Measurements from ENCODE around the gene ZDHHC11B.
"Not testable (repeated sequence)": the region's sequence is repeated elsewhere in the genome, so short reads cannot be mapped to it uniquely, and the experiment has no call there.

The ZDHHC11B gene

DNA sequence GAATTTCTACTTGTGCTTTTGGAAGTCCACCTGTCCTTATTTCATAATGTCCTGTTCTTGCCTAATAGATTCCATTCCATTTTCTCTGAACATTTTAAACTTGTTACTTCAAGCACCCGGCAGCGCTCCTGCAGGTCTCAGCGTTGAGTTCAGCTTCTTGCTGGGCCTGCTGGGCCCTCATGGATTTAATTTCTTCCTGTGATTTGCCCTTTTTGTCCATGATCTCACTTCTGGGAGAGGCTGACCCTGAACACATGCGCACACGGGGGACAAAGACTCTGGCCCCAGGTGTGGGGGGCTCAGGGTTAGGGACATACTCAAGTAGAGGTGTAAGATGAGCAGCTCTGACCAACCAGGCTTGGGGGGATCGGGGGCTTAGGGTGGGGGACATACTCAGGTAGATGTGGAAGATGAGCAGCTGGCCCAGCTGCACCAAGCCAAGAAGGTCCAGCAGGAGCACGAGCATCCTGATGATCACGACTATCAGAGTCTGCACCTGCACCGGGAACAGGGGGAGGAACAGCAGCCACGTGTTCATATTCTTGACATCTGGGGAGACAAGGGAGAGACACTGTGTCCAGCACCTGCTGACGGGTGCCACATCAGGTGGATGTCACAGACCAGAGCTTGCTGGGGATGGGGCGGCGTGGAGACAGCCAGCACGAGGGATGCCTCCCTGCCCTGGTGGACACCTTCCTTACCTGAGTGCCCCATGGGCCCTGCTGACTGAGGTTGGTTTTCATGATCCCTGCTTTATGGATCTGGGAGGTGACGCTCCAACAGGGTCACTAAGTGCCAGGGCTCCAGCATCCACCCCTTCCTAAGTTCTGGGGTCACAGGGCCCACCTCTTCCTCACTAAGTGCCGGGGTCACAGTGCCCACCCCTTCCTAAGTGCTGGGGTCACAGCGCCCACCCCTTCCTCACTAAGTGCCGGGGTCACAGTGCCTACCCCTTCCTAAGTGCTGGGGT is 36.2 kb downstream of the ZDHHC11B start:
- H3K36me3 ChIP-seq (ENCODE audit: control insufficient read depth in 1 of 2, insufficient read depth in 2 of 2, low read depth in 1 of 2, low read length in 2 of 2); H2BK12ac ChIP-seq (ENCODE audit: low read length in 2 of 2); H3K4ac ChIP-seq (ENCODE audit: low read depth in 1 of 2, low read length in 2 of 2); H3K4me3 ChIP-seq (ENCODE audit: insufficient read depth in 1 of 2, low read depth in 1 of 2, low read length in 2 of 2); H3K9me3 ChIP-seq (ENCODE audit: control insufficient read depth, low read length); DNase-seq; H3K9ac ChIP-seq (ENCODE audit: low read length); H2BK120ac ChIP-seq (ENCODE audit: low read depth, low read length); H3K14ac ChIP-seq (ENCODE audit: low read length in 2 of 2); H2AK5ac ChIP-seq (ENCODE audit: low read length, severe bottlenecking); H4K8ac ChIP-seq (ENCODE audit: low read length); H2AFZ ChIP-seq (ENCODE audit: low read depth, low read length); H3K27ac ChIP-seq (ENCODE audit: low read length, poor library complexity, severe bottlenecking); H4K91ac ChIP-seq (ENCODE audit: low read length); H3K23ac ChIP-seq (ENCODE audit: low read length in 2 of 2); H2BK15ac ChIP-seq (ENCODE audit: low read depth, poor library complexity, severe bottlenecking); H2BK5ac ChIP-seq (ENCODE audit: low read depth, low read length, poor library complexity, severe bottlenecking); H3K27me3 ChIP-seq (ENCODE audit: control insufficient read depth in 1 of 2, insufficient read depth in 1 of 2, low read length in 2 of 2); H3K4me2 ChIP-seq (ENCODE audit: low read length, poor library complexity, severe bottlenecking); H3K4me1 ChIP-seq (ENCODE audit: control insufficient read depth, insufficient read depth, low read depth, low read length); H3K18ac ChIP-seq (ENCODE audit: low read depth in 1 of 2, low read length in 2 of 2); H3K79me1 ChIP-seq (replicated peaks; ENCODE audit: low read length, poor library complexity, severe bottlenecking): not testable (repeated sequence)
- 68% methylated on average over 16 of the region's 18 CpGs for WGBS

DNA sequence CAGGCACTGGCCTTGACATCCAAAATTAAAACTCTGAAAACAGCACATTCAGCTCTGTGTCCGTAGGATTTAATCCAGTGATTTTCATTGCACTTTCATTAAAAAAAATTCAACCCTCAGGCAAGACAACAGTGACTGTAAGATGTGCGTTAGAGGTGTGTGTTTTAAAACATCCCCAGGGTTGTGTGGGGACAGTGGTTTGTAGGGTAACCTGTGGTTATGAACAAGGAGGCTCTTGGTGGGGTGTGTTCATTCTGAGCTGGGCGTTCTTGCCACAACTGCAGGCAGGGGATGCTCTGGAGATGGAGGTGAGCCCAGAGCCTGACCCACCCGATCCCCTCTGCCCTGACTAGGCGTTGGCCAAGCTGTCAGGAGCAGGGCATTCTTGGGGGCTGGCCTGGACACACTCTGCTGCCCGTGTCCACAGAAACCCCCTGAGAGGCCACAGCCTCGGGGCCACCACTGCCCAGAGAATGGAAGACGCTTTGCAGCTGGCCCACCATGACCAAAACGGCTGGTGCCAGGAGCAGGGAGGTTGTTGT is 37.2 kb downstream of the ZDHHC11B start:
- H3K23ac ChIP-seq (ENCODE audit: low read length in 2 of 2); H3K9me3 ChIP-seq (ENCODE audit: control insufficient read depth, low read length); H3K4me2 ChIP-seq (ENCODE audit: low read length, poor library complexity, severe bottlenecking); H3K27me3 ChIP-seq (ENCODE audit: control insufficient read depth in 1 of 2, insufficient read depth in 1 of 2, low read length in 2 of 2); H3K79me1 ChIP-seq (replicated peaks; ENCODE audit: low read length, poor library complexity, severe bottlenecking); H3K4me3 ChIP-seq (ENCODE audit: insufficient read depth in 1 of 2, low read depth in 1 of 2, low read length in 2 of 2); H2BK12ac ChIP-seq (ENCODE audit: low read length in 2 of 2); H3K4ac ChIP-seq (ENCODE audit: low read depth in 1 of 2, low read length in 2 of 2); H3K14ac ChIP-seq (ENCODE audit: low read length in 2 of 2); H3K36me3 ChIP-seq (ENCODE audit: control insufficient read depth in 1 of 2, insufficient read depth in 2 of 2, low read depth in 1 of 2, low read length in 2 of 2); H3K18ac ChIP-seq (ENCODE audit: low read depth in 1 of 2, low read length in 2 of 2); H2AFZ ChIP-seq (ENCODE audit: low read depth, low read length); H2BK120ac ChIP-seq (ENCODE audit: low read depth, low read length); H4K8ac ChIP-seq (ENCODE audit: low read length); H3K9ac ChIP-seq (ENCODE audit: low read length); H2AK5ac ChIP-seq (ENCODE audit: low read length, severe bottlenecking); H4K91ac ChIP-seq (ENCODE audit: low read length); DNase-seq; H3K27ac ChIP-seq (ENCODE audit: low read length, poor library complexity, severe bottlenecking); H3K4me1 ChIP-seq (ENCODE audit: control insufficient read depth, insufficient read depth, low read depth, low read length); H2BK15ac ChIP-seq (ENCODE audit: low read depth, poor library complexity, severe bottlenecking); H2BK5ac ChIP-seq (ENCODE audit: low read depth, low read length, poor library complexity, severe bottlenecking): not testable (repeated sequence)
- no CpG with 5 or more reads among the region's 9 CpGs for WGBS

DNA sequence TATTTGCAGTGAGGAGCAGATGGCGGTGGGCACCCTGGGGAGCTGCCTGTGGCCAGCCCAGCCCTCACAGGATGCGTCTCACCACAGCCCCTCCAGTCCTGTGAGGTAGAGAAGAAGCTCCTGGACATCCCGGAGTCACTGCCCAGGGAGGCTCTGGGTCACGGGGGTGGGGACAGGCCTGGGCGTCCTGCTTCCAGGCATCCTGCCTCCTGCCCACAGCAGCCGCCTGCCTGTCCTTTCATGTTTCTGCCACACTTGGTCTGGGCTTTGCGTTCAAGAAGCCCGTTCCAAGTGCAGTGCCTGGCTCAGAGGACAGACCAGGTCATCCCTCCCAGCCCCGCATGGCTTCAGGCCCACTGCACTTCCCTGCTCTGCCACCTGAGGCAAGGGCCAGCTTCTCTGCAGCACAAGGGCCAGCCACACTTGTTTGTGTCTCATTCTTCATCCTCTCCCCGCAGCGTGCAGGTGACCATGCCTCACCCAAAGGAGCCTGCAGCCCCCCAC is 38.2 kb downstream of the ZDHHC11B start:
- Histone ChIP-seq H3K4me2 (ENCODE audit: low read length, poor library complexity, severe bottlenecking) (no peak overlapping the region), H4K8ac (ENCODE audit: low read length) (no peak overlapping the region), H3K36me3 (ENCODE audit: control insufficient read depth in 1 of 2, insufficient read depth in 2 of 2, low read depth in 1 of 2, low read length in 2 of 2) (no peaks in the 10 kb centered on the region), H2BK120ac (ENCODE audit: low read depth, low read length) (no peak overlapping the region), H2AFZ (ENCODE audit: low read depth, low read length) (no peak overlapping the region), H3K9me3 (ENCODE audit: control insufficient read depth, low read length) (no peaks in the 10 kb centered on the region), H2BK15ac (ENCODE audit: low read depth, poor library complexity, severe bottlenecking) (no peak overlapping the region), H2BK12ac (ENCODE audit: low read length in 2 of 2) (no peak overlapping the region), H3K14ac (ENCODE audit: low read length in 2 of 2) (no peak overlapping the region), H3K27ac (ENCODE audit: low read length, poor library complexity, severe bottlenecking) (no peak overlapping the region), H2BK5ac (ENCODE audit: low read depth, low read length, poor library complexity, severe bottlenecking) (no peak overlapping the region), H3K79me1 (replicated peaks; ENCODE audit: low read length, poor library complexity, severe bottlenecking) (no peaks in the 10 kb centered on the region), H4K91ac (ENCODE audit: low read length) (no peak overlapping the region), H3K9ac (ENCODE audit: low read length) (no peak overlapping the region), H2AK5ac (ENCODE audit: low read length, severe bottlenecking) (no peak overlapping the region), H3K4ac (ENCODE audit: low read depth in 1 of 2, low read length in 2 of 2) (no peak overlapping the region), H3K4me3 (ENCODE audit: insufficient read depth in 1 of 2, low read depth in 1 of 2, low read length in 2 of 2) (no peak overlapping the region), H3K18ac (ENCODE audit: low read depth in 1 of 2, low read length in 2 of 2) (no peak overlapping the region), H3K4me1 (ENCODE audit: control insufficient read depth, insufficient read depth, low read depth, low read length) (no peaks in the 10 kb centered on the region), H3K23ac (ENCODE audit: low read length in 2 of 2) (no peak overlapping the region), H3K27me3 (ENCODE audit: control insufficient read depth in 1 of 2, insufficient read depth in 1 of 2, low read length in 2 of 2) (no peaks in the 10 kb centered on the region)
- WGBS, result 80% methylated on average over 11 of the region's 11 CpGs
- no peak for DNase-seq

Data from mesenchymal stem cell (in vitro differentiated cells and primary cell).